GM19240 (cell line): ENCODE measurements around the gene SLC25A34.

Experiments
- DNase-seq: peaks from one replicate; pipeline ENCODE4 v3.0.0; 2011; ENCODE audit warnings: low spot score; ENCODE audit not compliant: insufficient read length

Gene SLC25A34

GRCh38 chr1:15714406-15715136 is 21.5 kb upstream of the SLC25A34 start:
- DNase-seq, result no peak

DNA sequence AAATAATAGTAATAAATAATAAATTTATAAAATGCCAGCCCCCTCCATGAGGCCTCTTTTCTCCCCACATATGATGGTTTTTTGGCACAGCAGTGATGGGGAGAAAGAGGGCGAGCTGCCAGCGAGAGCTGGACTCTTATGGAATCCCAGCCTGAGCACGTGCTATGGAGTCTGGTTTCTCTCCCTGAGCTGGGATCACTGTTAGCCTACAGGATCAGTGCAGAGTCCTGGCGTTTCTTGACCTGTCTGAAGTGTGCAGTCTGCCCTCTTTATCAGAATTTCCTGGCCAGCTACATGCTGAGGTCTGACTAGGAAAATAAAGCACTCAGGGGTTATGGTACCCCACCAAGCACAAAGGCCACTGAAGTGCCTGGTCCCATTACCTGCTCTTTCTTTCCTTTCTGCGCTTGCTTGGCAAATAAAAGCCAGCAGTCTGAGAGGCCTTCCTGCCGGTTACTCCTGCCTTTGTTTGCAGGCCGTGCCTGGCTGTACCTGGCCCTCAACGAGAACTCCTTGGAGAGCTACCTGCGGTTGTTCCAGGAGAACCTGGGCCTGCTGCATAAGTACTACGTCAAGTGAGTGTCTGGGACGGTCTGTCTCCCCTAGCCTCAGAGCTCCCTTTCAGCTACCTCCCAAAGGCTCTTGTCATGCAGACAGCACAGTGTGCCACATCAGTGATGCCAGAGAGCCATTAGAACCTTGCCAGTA is 18.5 kb upstream of the SLC25A34 start:
- DNase-seq, result no peak

DNA sequence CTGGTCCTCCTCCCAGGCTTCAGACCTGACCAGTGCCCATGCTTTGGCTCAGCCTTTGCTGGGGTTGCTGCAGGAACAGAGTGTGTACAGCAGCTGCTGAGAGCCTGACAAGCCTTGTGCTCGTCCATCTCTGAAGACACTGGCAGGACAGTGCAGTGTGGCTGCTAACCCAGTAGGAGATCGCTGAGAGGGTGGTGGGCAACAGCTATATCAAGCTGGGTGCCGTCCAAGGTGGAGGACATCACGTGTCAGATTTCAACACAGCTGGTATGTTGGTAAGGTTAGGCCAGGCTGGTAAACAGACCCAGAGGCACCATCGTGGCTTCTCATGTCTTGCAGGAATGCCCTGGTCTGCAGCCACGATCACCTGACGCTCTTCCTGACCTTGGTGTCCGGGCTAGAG is 17.9 kb upstream of the SLC25A34 start:
- no peak for DNase-seq

DNA sequence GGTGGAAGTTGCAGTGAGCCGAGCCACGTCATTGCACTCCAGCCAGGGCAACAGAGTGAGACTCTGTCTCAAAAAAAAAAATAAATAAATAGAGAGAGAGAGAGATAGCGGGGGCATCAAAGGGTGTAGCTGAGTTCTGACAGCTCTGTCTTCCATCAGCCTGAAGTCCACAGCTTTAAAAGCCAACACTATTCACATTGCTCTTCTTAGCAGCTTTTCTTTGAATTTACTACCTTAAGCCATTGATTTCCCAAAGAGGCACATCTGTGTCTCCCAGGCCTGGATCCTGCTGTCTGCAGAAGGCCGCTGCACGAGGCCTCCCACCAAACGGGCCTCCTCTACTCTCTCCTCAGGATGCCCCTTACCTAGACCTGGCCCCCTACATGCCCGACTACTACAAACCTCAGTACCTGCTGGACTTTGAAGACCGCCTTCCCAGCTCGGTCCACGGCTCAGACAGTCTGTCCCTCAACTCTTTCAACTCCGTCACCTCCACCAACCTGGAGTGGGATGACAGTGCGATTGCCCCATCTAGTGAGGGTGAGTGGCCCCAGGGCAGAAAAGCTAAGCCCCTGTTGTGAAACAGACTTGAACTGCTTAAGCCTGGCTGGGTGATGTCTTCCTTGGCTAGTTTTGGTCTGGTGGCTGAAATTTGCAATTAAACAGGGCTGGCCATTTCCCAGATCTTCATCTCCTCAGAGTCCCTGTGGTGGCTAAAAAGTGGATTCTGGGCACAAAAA is 16.5 kb upstream of the SLC25A34 start:
- no peak for DNase-seq

- DNase-seq, result no peak
Measured at GRCh38 chr1:15720861-15721260, 15.2 kb upstream of the SLC25A34 start.

GRCh38 chr1:15722411-15722810 is 13.6 kb upstream of the SLC25A34 start:
- no peak for DNase-seq

DNA sequence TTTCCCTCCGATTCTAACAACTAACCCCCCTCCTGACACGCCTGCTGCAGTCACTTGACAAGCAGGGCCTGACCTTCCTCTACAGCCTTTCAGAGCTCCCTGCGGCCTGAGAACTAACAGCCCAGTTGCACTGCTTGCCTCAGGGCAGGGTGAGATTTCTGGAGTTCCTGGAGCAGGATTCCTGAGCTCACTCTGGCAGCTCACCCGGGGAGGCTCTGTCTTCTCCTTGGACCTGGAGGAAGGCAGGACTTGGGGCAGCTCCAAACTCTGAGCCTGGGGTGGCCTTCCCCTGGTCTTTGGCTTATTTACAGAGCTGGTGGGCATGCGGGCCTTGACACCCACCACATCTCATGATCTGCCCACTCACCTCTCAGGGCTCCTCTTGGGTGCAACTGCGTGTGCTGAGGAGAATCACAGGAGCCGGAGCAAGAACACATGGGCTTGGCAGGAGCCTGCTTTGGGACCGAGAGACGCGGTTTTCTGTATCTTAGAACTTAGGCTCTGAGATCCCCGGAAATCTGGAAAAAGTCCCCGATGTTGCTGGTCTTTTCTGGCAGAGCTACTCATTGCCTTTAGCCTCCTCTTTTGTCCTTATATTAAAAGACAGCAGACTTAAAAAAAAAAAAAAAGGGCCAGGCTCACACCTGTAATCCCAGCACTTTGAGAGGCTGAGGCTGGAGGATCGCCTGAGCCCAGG is 13.1 kb upstream of the SLC25A34 start:
- DNase-seq, result no peak

DNA sequence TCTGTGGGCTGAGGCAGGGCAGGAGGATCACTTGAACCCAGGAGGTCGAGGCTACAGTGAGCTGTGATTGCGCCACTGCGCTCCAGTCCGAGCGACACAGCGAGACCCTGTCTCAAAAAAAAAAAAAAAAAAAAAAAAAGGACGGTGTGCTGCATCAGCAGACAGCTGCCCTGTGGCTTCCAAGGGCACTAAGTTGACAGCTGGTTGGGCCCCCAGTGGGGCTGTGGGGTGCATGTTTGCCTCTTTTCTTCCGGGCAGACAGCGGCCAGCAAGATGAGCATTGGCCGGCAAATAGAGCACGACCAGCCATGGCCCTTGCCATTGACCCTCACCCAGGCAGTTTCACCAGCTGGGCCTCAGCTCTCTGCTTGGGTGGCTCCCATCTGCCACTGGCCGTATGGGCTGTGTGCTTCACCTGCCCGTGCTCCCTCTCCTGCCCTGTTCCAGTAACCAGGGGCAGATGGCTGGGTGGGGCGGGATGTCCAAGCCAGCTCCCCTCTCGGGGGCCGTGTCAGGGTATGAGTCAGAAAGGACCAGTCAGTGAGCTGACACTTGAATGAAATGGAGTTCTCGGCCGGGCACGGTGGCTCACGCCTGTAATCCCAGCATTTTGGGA is 12.3 kb upstream of the SLC25A34 start:
- DNase-seq, result no peak

DNA sequence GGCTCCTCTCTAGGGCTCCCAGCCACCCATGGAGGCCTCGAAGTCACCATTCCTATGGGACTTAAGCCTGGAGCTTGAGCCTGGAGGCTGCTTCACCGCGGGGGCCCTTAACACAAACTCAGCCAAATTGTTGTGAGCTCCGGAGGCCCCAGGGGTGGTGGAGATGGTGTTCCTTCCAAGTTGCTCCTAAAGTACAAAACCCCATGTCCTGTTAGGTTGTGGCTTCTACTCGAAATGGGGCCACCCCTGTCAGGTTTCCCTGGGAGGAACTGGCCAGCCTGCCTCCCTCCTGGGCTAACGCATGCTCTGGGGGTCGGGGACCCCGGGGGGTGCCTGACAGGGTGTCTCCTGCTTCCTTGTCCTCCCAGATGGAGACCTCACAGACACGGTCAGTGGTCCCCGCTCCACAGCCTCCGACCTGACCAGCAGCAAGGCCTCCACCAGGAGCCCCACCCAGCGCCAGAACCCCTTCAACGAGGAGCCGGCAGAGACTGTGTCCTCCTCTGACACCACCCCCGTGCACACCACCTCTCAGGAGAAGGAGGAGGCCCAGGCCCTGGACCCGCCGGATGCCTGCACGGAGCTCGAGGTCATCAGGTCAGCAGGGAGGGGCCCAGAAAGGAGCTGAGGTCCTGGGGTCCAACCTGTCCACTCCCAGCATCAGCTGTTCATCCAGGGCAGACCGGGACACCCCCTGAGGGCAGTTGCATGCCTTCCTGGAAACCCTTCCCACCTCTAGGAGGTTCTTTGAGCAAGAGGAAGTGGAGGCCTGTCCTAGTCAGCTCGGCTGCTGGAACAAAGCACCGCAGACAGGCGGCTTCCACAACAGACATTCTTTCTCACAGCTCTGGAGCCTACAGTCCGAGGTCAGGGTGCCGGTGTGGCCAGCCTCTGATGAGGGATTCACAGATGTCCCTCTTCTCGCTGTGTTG is 10.8 kb upstream of the SLC25A34 start:
- no peak for DNase-seq

GRCh38 chr1:15726508-15726907 is 9.6 kb upstream of the SLC25A34 start:
- no peak for DNase-seq

GRCh38 chr1:15727021-15727420 is 9.0 kb upstream of the SLC25A34 start:
- no peak for DNase-seq

DNA sequence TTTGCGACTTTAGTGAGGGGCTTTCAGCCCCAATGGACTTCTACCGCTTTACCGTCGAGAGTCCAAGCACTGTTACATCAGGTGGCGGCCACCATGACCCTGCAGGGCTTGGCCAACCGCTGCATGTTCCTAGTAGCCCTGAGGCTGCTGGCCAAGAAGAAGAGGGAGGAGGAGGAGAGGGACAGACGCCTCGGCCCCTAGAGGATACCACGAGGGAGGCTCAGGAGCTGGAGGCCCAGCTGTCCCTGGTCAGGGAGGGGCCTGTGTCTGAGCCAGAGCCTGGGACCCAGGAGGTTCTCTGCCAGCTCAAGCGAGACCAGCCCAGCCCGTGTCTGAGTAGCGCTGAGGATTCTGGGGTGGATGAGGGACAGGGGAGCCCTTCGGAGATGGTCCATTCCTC is 8.6 kb upstream of the SLC25A34 start:
- no peak for DNase-seq

GRCh38 chr1:15727866-15728534 is 8.1 kb upstream of the SLC25A34 start:
- no peak for DNase-seq

GRCh38 chr1:15728937-15729657 is 7.0 kb upstream of the SLC25A34 start:
- no peak for DNase-seq

- no peak for DNase-seq
Measured at GRCh38 chr1:15730423-15730822, 5.6 kb upstream of the SLC25A34 start.

- DNase-seq, result no peak
Measured at GRCh38 chr1:15730936-15731335, 5.1 kb upstream of the SLC25A34 start.

- DNase-seq, result no peak
Measured at GRCh38 chr1:15731735-15732685, 4.0 kb upstream of the SLC25A34 start.

DNA sequence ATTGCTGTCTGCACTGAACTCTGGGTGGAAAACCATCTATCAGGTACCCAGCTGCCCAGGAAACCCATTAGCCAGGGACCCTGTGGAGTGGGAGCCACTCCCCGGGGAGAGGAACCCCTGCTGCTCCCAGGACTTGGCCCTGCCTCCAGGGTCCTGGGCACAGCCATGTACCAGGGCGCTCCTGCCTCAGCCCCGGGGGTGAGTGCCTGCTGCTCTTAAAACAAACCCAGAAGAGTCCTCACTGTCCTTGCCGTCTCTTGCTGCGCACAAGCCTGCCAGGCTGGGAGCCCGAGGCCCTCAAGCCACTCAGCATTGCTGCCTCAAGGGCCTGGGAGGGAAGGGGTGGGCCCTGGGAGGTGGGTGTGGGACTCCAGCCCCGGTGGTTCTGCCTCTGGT is 3.4 kb upstream of the SLC25A34 start:
- DNase-seq, result no peak
